HUDEP-2 (cell line): ENCODE results near the gene GAPVD1.
"Not testable (repeated sequence)": the region's sequence is repeated elsewhere in the genome, so short reads cannot be mapped to it uniquely, and the experiment has no call there.

ENCODE experiments used
- DNase-seq, 76 experiments: peaks; one replicate each; lab custom pipeline; 2025; ENCODE audit not compliant: unreplicated experiment in 76 of 76; lab: John Stamatoyannopoulos, UW

GAPVD1 gene

DNA sequence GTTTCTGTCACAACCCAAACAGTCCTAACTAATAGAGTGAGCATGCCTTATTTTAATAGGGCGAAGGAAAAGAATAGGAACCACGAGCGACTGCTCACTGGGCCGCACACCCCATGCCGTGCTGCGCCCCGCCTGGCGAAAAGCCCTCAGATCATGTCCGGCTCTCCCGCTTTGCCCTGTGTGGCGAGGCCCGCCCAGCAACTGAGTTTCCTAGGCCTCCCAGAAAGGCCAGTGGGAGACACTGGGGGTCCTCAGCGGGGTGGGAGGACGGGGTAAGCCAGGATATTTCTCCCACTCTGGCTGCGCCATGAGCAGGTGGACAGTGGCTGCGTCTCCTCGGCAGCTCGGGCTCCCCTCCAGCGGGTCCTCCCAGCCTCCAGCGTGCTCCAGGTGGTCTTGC, 138.0 kb downstream of the GAPVD1 start:
- no peak for DNase-seq

GRCh38 chr9:125400232-125400631, 138.6 kb downstream of the GAPVD1 start:
- DNase-seq, result not testable (repeated sequence)

- DNase-seq, result no peak
Measured at GRCh38 chr9:125400725-125401716, 139.4 kb downstream of the GAPVD1 start.

GRCh38 chr9:125404733-125405132, 143.1 kb downstream of the GAPVD1 start:
- DNase-seq, result no peak

GRCh38 chr9:125405938-125406809, 144.5 kb downstream of the GAPVD1 start:
- DNase-seq, result peak in 20 of 76 experiments; percentile 1 to 45 (median 13)

- DNase-seq, result no peak
Measured at GRCh38 chr9:125406810-125407087, 145.1 kb downstream of the GAPVD1 start.

- DNase-seq, result no peak
Measured at GRCh38 chr9:125407432-125407973, 145.9 kb downstream of the GAPVD1 start.

DNA sequence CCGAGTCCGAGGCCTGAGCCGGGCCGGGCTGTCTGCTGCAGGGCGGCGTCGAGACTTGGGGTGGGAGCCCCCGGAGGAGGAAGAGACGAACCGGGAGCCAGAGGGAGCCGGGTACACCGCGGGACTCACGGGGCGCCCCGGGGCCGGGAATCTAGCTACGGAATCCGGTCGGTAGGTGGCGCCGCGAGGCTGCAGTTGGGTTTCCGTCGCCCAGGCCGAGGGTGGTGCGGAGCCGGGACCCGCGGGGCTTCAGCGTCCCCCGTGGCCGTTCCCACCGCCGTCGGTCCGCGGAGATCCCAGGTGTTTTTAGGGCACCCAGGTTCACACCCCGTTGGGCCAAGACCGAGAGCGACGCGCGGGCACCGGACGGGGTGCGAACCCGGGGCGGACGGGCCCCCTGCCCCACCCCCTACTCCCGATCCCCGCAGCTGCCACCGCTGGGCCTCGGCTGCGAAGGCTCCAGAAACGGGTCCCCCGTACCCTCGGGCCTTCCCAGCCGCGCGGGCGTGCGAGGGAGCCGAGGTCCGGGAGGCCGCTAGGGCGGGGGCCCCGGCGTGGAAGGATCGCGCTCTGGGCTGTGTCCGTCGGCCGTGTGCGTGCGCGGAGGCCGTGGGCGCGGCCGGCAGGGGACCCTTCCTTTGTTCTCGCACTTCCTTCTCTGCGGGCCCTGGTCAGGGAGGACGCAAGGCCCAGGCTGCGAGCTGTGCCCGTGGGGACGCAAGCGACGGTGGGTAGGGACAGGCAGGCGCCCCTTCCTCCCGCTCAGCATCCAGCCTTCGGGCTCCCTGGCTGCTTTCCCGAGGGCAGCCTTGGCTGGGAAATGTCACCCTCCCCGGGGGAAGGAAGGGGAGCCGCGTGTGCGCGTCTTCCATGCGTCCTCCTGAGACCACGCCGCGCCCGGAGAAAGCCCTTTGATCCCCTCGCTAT, 146.6 kb downstream of the GAPVD1 start:
- peak in 53 of 76 experiments; percentile 8 to 69 (median 42) for DNase-seq

GRCh38 chr9:125409217-125409636, 147.6 kb downstream of the GAPVD1 start:
- no peak for DNase-seq

DNA sequence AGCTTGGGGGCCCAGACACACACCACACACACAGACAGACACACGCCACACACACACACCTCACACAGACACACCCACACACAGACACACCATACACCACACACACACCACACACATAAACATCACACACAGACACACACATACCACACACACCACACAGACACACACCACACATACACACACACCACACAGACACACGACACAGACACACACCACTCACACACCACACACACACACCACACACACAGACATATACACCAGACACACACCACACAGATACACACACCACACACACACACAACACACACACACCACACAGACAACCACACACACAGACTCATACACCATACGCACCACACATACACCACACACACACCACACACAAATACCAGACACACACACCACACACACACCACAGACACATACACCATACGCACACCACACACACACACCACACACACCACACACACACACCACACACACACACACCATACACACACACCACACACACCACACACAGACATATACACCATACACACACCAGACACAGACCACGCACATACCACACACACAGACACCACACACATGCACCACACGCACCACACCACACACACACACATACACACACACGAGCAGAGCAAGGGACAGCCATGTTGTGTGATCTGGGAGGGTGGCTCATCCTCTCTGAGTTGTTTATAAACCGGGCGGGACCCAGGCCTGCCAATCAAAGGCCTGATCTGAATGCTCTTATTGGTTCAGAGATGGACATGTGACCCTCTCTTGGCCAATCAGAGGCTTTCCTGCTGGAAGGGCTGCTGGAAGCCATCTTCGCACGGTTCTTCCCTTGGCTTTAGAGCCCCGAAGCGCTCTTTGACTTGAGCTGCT, 148.3 kb downstream of the GAPVD1 start:
- peak in 36 of 76 experiments; percentile 6 to 59 (median 28) for DNase-seq

DNA sequence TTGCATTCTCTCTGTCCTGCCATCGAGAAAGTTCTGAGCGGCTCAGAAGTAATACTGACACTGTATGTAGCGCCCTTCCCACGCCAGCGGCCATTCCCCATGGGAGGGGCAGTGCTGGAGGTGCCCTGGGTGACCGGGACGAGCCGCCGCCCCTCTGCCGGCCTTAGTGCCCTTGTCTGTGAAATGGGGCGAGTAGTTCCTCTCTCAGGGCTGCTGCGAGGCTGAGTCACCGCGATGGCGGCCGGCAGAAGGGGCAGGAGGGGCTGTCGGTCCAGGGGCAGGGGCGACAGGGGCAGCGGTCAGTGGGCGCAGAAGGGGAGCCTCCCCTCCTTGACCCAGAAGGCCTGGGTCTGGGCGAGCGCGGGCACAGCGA, 148.9 kb downstream of the GAPVD1 start:
- no peak for DNase-seq

GRCh38 chr9:125411171-125411756, 149.6 kb downstream of the GAPVD1 start:
- DNase-seq, result no peak

DNA sequence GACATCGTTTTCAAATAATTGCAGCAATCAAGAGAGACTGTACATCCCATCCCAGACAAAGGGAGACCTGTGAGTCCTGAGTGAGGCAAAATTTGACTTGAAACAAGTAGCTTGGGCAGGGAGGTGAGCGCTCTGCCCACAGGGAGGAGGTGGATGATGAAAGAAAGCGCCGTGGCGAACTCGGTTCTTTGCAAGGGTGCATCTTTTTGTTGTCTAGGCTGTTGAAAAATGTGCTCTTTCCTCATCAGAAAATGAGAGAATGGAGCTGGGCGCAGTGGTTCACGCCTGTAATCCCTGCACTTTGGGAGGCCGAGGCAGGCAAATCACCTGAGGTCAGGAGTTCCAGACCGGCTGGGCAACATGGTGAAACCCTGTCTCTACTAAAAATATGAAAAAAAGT, 150.5 kb downstream of the GAPVD1 start:
- DNase-seq, result no peak

DNA sequence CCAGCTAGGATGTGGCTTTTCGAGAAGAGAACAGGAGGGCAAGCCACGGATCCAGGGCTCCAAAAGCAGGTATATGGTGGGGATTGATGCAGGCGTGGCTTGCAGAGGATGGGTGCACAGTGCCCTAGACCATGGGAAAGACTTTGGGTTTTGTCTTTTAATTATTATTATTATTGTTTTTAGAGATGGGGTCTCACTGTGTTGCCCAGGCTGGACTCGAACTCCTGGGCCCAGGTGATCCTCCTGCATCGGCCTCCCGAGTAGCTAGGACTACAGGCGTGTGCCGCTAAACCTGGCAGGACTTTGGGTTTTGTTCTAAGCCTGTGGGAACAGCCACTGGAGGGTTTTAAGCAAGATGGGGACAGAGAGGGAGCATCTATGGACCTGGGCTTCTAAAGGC, 152.0 kb downstream of the GAPVD1 start:
- no peak for DNase-seq

- DNase-seq, result no peak
Measured at GRCh38 chr9:125415583-125416460, 154.2 kb downstream of the GAPVD1 start.

- no peak for DNase-seq
Measured at GRCh38 chr9:125416517-125416916, 154.9 kb downstream of the GAPVD1 start.
